ENCODE data around the gene ACBD7.

ACBD7 gene

DNA sequence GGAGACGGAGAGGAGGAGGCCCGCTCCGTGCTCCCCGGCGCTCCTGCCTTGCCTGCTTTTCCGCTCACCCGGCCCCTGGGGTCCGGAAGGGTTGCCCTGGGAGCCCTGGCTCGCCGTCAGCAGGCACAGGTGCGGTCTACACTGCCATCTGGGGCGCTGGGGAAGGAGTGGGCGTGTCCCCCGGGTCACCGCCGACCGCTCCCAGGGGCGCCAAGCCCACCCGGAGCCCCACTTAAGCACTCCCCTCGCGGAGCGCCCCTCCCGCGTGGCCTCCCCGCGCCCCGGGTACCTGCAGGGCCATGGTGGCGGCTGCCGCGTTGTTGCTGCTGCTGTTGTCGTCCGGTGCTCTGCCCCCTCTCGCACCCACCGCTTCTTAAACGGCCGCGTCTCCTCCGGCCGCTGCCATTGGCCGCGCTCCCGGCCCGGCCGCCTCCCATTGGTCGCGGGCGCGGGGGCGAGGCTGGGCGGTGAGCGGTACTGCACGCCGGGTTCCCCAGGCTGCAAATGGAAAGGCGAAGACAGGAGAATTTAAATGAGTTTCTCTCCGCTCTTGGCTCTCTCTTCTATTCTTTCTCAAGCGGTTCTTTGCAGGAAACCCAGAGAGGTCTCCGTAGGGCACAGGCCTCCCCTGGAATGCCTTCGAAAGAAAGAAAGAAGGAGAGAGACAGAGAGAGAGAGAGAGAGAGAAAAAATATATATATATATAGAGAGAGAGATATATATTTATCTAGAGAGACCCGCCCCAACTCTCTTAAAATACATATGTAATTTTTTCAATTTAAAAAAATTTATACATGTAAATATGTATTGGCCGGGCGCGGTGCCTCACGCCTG is at the start of gene ACBD7:
Gene ACBD7 (minus strand): TSS at position 349 of the 834 bp plus-strand sequence. CDS start 48 bp downstream, at position 301.
- DNase-seq = peak; percentile 24 to 79 (median 59)

DNA sequence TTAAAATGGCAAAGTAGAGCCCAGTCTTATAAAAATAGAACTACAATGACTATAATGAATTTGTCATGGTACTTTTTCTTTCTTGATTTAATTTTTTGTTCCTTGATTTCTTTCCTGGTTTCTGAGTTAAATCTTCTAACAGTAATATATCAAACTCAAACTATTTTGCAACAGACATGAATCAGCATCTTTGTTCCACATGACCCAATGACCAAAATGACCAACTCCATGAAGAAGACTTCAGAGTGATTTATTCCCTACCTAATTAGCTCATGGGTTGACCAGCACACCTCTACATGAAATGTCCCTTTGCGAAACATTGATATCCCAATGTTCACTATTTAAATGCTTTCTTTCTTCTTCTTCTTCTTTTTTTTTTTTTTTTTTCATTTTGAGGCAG is 49.1 kb upstream of the ACBD7 start:
- no peak for DNase-seq

DNA sequence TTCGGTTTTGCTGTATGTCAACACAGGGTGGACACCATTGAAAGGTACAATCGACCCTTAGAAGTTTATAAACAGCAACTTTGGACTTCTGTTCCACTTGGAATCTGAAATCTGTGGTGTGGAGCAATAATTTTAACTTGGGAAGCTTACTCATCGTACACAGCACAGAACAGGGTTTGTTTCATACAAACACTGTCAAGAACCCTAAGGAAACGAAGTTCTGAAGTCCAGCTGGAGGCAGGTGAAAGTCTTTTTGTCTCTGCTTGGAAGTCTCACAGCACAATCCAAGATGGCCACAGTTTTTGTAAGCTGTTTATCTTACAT is 48.4 kb upstream of the ACBD7 start:
- no peak for DNase-seq

DNA sequence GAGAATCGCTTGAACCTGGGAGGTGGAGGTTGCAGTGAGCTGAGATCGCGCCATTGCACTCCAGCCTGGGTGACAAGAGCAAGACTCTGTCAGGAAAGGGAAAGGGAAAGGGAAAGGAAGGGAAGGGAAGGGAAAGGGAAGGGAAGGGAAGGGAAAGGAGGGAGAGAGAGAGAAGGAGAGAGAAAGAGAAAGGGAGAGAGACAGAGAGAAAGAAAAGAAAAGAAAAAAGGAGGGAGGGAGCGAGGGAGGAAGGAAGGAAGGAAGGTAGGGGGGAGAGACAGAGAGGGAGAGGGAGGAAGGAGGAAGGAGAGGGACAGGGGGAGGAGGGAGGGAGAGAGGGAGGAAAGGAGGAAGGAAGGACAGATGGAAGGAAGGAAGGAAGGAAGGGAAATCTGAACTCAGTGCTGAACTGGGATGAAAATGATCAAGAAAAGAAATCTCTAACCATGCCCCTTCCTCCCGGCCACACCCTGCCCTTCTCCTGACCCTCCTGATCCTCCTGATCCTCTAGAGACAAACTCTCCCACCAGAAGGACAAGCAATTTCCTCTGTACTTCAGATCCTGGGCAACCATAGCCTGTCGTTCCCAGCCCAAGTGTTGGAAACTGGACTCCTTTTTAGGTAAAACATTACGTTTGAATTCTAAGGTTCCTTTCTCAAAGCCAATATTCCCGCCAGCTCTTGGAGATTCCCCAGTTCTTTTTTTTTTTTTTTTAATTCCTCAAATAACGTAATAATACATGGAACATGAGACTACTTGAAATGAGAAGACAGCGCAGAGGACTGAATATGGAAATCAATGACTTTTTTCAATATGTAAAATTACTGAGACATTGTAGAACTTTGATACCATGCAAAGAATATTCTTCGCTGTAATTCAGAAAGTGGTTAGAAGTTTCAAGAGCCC is 47.8 kb upstream of the ACBD7 start:
- no peak for DNase-seq

DNA sequence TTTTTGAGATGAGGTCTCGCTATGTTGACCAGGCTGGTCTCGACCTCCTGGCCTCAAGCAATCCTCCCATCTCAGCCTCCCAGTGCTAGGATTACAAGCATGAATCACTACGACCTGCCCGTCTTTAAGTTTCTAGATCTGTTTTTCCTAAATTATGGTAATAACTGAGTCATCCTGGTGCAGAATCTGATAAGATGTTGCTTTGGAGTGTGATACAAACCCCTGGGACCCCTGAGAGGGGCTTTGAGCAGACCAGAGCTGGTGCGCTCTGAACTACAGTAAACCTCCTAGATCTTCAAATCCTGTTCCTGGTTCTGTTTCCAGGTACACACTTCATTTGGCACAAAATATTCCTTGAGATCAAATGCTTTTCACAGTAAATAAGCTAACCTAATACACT is 42.8 kb upstream of the ACBD7 start:
- no peak for DNase-seq

DNA sequence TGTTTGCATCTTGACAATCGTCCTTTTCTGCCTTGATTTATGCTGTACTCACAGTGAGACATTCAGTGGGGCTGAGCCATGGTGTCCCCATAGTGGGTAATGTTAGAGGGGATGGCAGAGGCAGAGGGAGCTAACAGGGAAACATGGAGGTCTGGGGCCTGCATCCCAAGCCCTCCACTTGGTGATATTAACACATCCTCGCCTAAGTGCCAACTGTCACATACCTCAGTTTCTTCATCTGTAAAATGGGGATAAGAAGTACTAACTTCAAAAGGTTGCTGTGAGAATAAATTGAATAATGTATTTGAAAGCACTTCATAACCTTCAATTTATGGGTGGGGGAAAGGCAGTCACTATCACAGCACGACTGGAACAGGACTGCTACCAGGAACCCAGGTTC is 36.3 kb upstream of the ACBD7 start:
- DNase-seq = no peak

DNA sequence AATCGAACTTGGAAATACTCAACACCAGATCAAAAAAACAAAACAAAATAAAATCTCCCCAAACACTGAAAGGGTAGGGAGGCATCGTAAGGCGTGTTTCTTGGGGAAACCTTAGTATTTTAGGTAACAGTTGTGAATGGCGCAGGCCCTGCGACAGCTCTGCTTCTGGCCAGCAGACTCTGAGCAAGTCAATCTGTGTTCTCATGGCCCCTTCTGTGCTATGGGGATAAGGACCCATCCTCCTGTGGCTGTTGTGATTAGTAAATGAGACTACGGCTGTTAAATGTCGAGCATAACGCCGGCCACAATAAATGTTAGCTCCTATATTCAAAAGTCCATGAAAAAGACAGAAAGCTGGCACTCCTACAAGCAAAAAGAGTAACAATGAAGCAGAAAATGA is 35.6 kb upstream of the ACBD7 start:
- no peak for DNase-seq

DNA sequence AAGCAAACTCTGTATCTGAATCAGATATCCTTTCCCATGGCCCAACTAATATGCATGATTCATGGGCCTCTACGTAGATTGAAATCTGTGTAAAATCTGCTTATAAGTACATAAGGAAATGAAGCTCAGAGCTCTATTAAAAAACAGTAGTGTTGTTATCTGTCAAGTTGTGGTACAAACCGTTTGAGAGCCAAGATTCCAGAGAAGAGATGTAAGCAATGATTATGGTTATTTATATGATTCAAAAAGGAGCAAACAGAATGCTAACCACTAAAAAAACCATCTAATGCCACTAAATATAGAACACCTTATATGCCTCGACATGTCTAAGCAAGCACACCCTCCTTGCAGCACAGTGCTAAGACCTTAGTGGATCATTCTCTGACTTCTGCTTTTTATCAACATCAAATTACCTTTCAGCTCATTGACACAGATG is 35.2 kb upstream of the ACBD7 start:
- no peak for DNase-seq

DNA sequence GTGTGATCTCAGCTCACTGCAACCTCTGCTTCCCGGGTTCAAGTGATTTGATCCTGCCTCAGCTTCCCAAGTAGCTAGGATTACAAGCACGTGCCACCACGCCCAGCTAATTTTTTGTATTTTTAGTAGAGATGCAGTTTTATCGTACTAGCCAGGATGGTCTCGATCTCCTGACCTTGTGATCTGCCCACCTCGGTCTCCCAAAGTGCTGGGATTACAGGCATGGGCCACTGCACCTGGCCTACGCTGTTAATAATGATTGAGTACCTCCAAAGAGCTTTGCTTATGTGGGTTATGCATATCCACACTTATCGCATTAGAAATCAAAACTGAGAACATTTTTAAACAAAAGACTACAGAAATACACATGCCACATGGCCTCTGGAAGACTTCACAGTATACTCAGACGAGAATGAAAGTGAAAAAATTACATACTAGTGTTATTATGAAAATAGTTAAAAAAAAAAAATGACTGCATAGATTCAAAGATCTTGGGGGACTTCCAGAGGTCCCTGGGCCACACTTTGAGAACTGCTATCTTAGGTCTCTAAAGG is 34.0 kb upstream of the ACBD7 start:
- DNase-seq = no peak

DNA sequence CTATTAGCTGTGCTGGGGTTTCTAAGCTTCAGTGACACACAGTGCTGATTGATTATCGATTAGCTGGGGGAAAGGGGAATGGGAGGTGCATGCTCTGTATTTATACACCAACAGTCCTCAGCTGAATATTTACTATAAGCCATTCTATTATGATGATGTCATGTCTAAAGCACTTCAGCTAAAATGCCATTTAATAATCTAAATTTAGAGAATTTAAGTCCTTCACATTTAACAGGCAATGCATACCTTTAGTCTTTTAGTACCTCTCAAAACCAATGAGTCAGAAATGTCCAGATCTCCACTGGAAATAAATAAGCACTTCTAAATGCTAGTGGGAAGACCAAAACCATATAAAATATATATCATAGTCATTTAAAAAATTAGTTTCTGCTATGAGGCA is 33.1 kb upstream of the ACBD7 start:
- no peak for DNase-seq

DNA sequence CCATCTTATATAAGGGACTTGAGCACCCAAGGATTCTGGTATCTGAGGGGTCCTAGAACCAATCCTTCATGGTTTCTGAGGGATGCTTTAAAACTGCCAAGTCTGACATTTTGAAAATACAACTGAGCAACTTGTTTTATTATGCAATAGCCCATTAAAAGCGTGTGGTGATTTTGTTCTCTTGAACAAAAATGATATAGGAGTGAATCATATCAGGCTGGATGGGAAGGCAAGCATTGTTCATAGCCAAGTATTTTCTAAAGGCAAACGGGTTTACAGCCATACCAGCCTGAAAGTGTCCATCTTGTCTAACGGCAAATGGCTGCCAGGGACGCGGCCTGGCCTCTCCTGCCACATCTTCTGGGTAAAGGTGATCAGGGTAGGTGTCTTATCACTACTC is 31.9 kb upstream of the ACBD7 start:
- no peak for DNase-seq

DNA sequence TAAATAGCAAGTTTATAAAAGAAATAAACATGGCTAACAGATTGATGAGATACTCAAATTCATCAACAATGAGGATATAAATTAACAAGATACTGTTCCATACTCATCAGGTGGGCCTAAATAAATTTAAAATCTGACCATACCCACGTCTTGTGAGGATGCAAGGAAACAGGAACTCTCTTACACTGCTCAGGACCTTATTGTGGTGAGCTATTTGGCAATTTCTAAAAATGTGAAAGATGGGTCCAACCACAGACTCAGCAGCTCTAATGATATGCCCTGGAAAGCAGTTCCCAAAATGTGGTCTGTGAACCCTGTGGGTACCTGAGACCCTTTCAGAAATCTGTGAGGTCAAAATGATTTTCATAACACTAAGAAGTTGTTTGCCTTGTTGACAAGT is 30.0 kb upstream of the ACBD7 start:
- DNase-seq = no peak

DNA sequence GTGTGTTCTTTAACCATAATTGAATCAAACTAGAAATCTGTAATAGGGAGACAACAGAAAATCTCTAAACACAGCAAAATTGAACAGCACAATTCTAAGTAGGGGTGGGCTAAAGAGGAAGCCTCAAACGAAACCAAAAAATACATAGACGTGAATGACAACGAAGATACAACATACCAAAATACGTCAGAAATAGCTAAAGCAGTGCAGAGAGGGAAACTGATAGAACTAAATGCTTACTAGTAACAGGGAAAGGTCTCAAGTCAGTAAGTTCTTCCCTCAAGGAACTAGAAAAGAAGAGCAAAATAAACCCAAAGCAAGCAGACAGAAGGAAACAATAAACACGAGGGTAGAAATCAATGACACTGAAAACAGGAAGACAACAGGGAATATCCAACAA is 27.6 kb upstream of the ACBD7 start:
- DNase-seq = no peak

DNA sequence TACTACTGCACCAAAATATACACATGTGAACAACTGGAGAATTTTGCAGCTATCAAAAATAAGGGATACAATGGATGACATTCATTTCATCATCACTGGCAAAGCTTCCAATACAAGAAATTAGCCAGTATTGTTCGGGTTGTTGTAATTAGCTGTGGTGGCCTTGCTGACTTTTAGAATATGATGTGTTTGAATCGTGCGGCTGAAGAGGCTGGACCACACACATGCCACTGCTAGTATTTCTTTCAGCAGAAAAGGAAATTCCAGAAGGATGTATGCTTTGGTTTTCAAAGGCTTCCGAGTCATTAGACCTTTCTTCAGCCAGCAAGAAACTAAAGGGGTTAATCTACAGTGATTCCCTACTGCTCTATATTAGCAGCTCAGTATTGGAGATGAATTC is 25.2 kb upstream of the ACBD7 start:
- no peak for DNase-seq

DNA sequence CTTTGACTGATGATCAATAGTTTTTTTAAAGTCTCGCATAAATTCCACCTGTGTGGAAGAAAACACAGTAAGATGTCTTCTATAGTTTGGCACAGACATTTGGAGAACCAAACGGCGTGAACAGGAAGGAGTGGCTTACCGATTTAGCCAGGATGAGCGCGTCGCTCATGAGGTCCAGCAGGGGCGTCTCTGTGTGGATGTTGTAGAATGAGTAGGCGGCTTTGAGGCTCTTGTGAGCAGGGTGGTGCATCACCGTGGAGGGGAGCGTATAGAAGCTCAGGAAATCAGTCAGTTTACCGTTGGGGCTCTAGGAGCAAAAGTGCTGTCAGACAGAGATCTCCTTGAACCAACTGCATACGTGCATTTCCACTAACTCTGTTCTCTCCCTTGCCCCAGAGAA is 24.1 kb upstream of the ACBD7 start:
- no peak for DNase-seq

DNA sequence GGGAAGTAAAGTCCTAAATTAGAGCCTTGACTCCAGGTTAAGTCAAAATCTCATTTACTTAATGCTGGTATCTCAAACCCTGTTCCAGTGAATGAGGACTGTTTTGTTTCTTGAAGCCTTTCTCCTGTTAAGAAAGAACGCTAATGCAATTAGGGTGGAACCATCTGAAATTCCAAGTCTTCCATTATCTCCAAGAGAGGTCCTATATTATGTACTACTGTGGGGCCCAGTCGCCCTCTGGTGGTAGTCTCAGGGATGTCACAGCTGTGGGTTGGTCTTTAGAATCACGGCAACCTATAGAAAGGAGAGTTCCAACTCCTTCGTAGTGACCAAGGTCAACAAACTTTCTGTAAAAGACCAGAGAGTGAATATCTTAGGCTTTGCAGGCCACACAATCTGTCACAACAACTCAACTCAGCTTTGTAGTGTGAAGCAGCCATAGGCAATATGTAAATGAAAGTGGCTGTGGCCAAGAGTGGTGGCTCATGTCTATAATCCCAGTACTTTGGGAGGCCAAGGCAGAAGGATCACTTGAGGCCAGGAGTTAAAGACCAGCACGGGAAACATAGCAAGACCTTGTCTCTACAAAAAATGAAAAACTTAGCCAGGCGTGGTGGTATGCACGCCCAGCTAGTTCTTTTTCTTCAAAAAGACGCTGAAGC is 17.9 kb upstream of the ACBD7 start:
- DNase-seq = peak in 3 of 4 experiments; percentile 42 to 61 (median 44)

DNA sequence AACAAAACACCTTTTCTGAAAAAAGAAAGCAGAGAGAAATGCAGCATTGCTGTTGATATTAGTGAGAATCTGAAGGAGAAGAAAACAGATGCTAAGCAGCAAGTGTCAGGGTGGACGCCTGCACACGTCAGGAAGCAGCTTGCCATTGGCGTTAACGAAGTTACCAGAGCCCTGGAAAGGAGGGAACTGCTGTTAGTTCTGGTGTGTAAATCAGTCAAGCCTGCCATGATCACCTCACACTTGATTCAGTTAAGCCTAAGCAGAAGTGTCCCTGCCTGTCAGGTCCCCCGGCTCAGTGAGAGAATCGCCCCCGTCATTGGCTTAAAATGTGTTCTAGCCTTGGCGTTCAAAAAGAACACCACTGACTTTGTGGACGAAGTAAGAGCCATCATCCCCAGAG is 14.9 kb upstream of the ACBD7 start:
- no peak for DNase-seq

DNA sequence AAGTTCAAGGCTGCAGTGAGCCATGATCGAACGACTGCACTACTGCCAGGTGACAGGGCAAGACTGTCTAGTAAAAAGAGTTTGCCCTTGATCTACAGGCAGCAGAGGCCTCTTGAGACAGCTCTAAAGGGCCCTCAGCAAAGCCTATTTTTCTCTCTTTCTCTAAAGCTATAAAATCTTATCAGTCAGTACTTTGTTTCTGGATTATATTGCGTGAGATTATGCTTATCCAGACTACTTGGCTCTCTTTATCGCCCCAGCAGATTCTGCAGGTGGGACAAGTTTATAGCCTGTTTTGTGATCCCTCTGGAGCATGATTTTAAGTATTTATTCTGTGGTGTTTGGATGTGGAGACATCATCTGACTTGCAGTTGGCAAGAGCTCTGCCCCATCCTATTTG is 11.3 kb upstream of the ACBD7 start:
- no peak for DNase-seq

DNA sequence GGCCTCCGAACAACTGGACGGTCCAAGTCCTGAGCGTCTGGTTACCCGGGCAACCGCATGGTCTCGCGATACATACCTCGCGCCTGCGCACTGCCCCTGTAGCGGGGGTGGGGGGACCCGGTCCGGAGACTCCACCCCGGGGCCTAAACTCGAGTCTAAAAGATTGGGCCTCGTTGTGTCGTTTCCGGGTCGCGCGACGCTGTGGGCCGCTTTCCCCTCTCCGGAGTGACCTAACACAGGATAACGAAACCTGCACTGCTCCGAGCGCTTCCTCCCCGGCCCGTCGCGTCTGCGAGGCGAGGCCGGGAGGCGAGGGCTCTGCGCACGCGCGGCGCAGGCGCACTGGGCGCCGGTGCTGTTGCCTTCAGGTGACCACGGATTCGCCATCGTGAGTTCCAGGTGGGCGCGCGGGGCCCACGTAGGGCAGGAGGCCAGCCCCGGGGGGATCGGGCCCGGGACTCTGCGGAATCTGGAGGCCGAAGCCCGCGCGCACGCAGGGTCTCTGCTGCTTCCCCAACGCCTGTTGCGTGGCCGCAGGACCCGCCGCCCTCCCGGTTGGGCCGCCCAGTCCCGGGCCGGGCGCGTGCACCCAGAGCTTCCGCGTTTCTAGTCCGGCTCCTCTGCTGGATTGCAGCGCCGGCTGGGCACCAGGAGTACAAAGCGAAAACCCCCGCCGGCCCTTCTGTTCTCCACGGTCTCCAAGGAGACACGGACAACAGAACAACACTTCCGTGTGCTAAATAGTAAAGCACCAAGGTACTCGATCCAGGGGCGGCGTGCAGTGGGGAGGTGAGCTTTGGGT is 8.6 kb upstream of the ACBD7 start, which contains the start of gene RPP38:
Gene RPP38 (plus strand): TSS at position 345 of the 802 bp plus-strand sequence. CDS start 5,960 bp downstream, outside the sequence.
- peak; percentile 94 to 95 (median 94) for DNase-seq

DNA sequence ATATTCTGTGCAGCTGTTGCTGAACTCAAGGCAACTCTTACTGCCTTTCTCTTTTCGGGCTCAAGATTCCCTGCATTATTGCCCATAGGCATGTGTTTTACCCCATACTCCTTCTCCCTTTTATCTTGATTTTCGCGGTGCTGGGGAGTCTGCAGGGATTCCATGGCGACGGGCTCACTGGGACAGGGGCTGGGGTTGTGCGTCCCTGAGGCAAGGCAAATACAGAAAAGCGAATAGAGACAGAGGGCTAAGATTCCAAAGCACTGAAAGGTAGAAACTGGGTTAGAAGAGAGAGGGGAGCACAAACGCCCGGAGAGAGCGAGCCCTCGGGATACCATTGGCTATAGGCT is 8.1 kb upstream of the ACBD7 start:
- no peak for DNase-seq

DNA sequence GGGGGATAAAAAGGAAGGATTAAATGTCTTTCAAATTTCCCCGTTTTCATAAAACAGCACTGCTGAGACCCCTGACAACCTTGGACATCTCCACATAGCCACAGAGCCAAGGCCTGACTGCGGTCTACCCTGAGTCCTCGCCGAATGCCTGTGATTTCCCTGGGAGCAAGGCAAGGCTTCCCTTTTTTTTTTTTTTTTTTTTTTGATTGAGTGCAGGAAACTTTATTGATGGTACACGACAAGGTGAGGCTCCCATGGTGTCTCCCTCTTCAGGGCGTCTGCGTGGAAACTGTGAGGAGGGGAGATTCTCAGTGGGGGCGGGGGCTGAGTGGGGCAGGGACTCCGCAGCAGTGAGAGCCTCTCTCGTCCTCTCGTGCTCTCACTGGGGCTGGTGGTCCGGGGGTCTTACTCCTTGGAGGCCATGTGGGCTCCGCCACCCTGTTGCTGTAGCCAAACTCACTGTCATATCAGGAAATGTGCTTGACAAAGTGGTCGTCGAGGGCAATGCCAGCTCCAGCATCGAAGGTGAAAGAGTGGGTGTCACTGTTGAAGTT is 4.4 kb upstream of the ACBD7 start:
- no peak for DNase-seq

DNA sequence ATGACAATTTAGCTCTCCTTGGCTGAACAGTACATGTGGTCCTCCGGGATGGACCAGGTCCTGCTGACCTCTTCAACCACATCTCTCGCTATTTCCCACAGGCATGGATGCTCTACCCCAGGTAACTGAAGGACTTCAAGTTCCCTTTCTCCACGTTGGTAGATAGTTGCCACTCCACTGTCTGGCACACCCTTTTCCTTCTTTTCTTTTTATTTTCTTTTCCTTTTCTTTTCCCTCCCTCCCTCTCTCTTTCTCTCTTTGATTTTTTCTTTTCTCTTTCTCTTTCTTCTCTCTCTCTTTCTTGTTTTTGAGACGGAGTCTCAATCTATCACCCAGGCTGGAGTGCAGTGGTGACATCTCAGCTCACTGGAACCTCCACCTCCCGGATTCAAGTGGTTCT is 2.8 kb upstream of the ACBD7 start:
- no peak for DNase-seq

All from activated naive CD4-positive, alpha-beta T cell (primary cell).